Activated naive CD8-positive, alpha-beta T cell (primary cell): ENCODE results near the gene ENDOG.
"Not testable (repeated sequence)": the region's sequence is repeated elsewhere in the genome, so short reads cannot be mapped to it uniquely, and the experiment has no call there.

ENCODE experiments used
- H3K27ac Mint-ChIP-seq: one replicate; pipeline ENCODE4 v1.8.0; 2021; ENCODE audit warnings: mixed read lengths
- H3K27me3 Mint-ChIP-seq: one replicate; pipeline ENCODE4 v1.8.0; 2021; ENCODE audit warnings: mixed read lengths
- H3K36me3 Mint-ChIP-seq: one replicate; pipeline ENCODE4 v1.8.0; 2021; ENCODE audit warnings: mixed read lengths
- H3K4me1 Mint-ChIP-seq: one replicate; pipeline ENCODE4 v1.8.0; 2021; ENCODE audit warnings: low read depth, mixed read lengths
- H3K4me3 Mint-ChIP-seq: one replicate; pipeline ENCODE4 v1.8.0; 2021; ENCODE audit warnings: mild to moderate bottlenecking, mixed read lengths
- H3K9me3 Mint-ChIP-seq: one replicate; pipeline ENCODE4 v1.8.0; 2021; ENCODE audit warnings: low read depth, mixed read lengths

The ENDOG gene

GRCh38 chr9:128860937-128861336 lies 42.6 kb downstream of the ENDOG start:
- no peak overlapping the region for H3K27ac Mint-ChIP-seq
- H3K36me3 Mint-ChIP-seq: no peaks in the 10 kb centered on the region
- peaks cover 5% of the 10 kb centered on the region for H3K4me1 Mint-ChIP-seq
- H3K27me3 Mint-ChIP-seq: no peaks in the 10 kb centered on the region
- H3K9me3 Mint-ChIP-seq: no peaks in the 10 kb centered on the region
- H3K4me3 Mint-ChIP-seq: no peak overlapping the region

GRCh38 chr9:128861501-128861900 lies 43.2 kb downstream of the ENDOG start:
- peaks cover 5% of the 10 kb centered on the region for H3K4me1 Mint-ChIP-seq
- no peak overlapping the region for H3K4me3 Mint-ChIP-seq
- no peaks in the 10 kb centered on the region for H3K9me3 Mint-ChIP-seq
- H3K36me3 Mint-ChIP-seq: no peaks in the 10 kb centered on the region
- no peak overlapping the region for H3K27ac Mint-ChIP-seq
- no peaks in the 10 kb centered on the region for H3K27me3 Mint-ChIP-seq

- Mint-ChIP-seq H3K4me3 (no peak overlapping the region), H3K27me3 (no peaks in the 10 kb centered on the region), H3K27ac (no peak overlapping the region), H3K4me1 (peaks cover 5% of the 10 kb centered on the region), H3K36me3 (no peaks in the 10 kb centered on the region), H3K9me3 (no peaks in the 10 kb centered on the region)
Observed at GRCh38 chr9:128862401-128862851, 44.1 kb downstream of the ENDOG start.

- no peaks in the 10 kb centered on the region for H3K27me3 Mint-ChIP-seq
- H3K4me3 Mint-ChIP-seq: no peak overlapping the region
- H3K36me3 Mint-ChIP-seq: no peaks in the 10 kb centered on the region
- H3K9me3 Mint-ChIP-seq: no peaks in the 10 kb centered on the region
- peaks cover 5% of the 10 kb centered on the region for H3K4me1 Mint-ChIP-seq
- no peak overlapping the region for H3K27ac Mint-ChIP-seq
Observed at GRCh38 chr9:128863647-128864046, 45.3 kb downstream of the ENDOG start.

- H3K27me3 Mint-ChIP-seq: no peaks in the 10 kb centered on the region
- H3K36me3 Mint-ChIP-seq: peaks cover 4% of the 10 kb centered on the region
- peaks cover 3% of the 10 kb centered on the region for H3K4me1 Mint-ChIP-seq
- H3K27ac Mint-ChIP-seq: no peak overlapping the region
- no peaks in the 10 kb centered on the region for H3K9me3 Mint-ChIP-seq
- H3K4me3 Mint-ChIP-seq: no peak overlapping the region
Observed at GRCh38 chr9:128870128-128870940, 52.0 kb downstream of the ENDOG start.

GRCh38 chr9:128870941-128871265 lies 52.6 kb downstream of the ENDOG start:
- not testable (repeated sequence) for H3K4me3 Mint-ChIP-seq, H3K4me1 Mint-ChIP-seq, H3K27me3 Mint-ChIP-seq, H3K36me3 Mint-ChIP-seq, H3K9me3 Mint-ChIP-seq, H3K27ac Mint-ChIP-seq
